ENCODE measurements around the gene RAB11A. TPM values are rescaled to one million over a fixed set of nuclear protein-coding genes. Genes with fewer than 3 reads are reported as not detected.

Gene RAB11A
- total and polyA plus RNA-seq, 2 donors (not counting 3 experiments of a cell fraction or from before 2014, with no cell fraction given): 239 to 250 TPM

DNA sequence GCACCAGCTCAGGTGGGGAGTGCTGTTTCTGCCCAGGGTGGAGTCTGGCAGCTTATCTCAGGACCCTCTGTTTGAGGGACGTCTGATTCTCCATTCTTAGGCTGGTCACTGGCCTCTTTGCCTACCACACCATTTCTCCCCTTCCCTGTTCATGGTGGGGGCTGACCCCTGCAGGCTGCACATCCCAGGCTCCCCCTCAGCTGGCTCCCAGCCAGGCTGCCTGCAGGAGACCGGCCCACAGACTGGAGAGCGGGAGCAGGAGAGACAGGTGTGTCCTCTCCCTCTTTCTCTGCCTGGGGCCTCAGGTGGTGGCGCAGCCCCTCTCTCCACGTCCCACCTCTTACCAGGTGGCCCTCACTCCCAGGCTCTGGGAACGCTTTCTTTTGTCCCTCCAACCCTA, 60.8 kb downstream of the RAB11A start:
- BruUV-seq (replicated peaks): no TSS peak
- dilution Hi-C loops (cut with MboI; ENCODE audit: extremely low pct_ligation_motif_present, low sequenced_read_pairs): no loop called here

DNA sequence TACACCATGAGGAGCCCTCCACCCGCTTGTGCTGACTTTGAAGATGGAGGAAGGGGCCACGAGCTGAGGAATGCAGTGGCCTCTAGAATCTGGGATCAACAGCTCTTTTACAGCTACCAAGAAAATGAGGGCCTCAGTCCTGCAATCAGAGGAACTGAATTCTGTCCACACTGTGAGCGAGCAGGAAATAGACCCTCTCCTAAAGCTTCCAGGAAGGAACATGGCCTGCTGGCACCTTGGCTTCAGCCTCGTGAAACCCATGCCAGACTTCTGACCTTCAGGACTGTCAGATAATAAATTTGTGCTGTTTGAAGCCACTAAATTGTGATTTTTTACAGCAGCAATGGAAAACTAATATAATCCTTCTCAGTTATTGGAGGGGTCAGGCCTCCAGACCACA, 61.9 kb downstream of the RAB11A start:
- Histone ChIP-seq H3K27ac (ENCODE audit: insufficient read depth, low read depth, low read length) (no peak overlapping the region), H3K4me1 (ENCODE audit: control insufficient read depth, extremely low read depth, insufficient read depth, low read length) (no peaks in the 10 kb centered on the region), H3K9me3 (replicated peaks; ENCODE audit: control insufficient read depth, insufficient read depth, low read length) (no peaks in the 10 kb centered on the region), H3K4me2 (ENCODE audit: insufficient read depth, low read length) (no peak overlapping the region), H3K9me1 (replicated peaks; ENCODE audit: control insufficient read depth, extremely low read depth, insufficient read depth, low read length) (no peaks in the 10 kb centered on the region), H3K27me3 (ENCODE audit: control insufficient read depth in 2 of 2, insufficient read depth in 2 of 2, low read length in 2 of 2) (no peaks in the 10 kb centered on the region), H3K36me3 (ENCODE audit: control insufficient read depth in 2 of 2, extremely low read depth in 1 of 2, insufficient read depth in 2 of 2, low read length in 2 of 2) (no peaks in the 10 kb centered on the region), H2AFZ (ENCODE audit: low read depth, low read length) (no peak overlapping the region), H3K79me2 (ENCODE audit: control insufficient read depth, insufficient read depth, low read length) (no peaks in the 10 kb centered on the region), H3K4me3 (replicated peaks in 1 of 3; ENCODE audit: insufficient read depth in 1 of 3, low read depth in 1 of 3, low read length in 3 of 3) (no peak overlapping the region), H3K9ac (replicated peaks; ENCODE audit: extremely low read depth, insufficient read depth, low read length) (no peak overlapping the region), H4K20me1 (replicated peaks; ENCODE audit: control insufficient read depth, extremely low read depth, insufficient read depth, low read length) (no peaks in the 10 kb centered on the region)
- intact Hi-C loops (cut with micrococcal nuclease): no loop called here
- POLR2A ChIA-PET: no interaction called here
- TF ChIP-seq POLR2A (IDR thresholded peaks at IDR 0.05; ENCODE audit: low read depth, low read length) (no peak), EZH2 (IDR thresholded peaks at IDR 0.05; ENCODE audit: borderline replicate concordance, low read depth, low read length, severe bottlenecking) (no peak), JUN (IDR thresholded peaks at IDR 0.05; ENCODE audit: borderline replicate concordance, insufficient read depth, insufficient read length, low read depth) (no peak), POLR2AphosphoS5 (IDR thresholded peaks at IDR 0.05; ENCODE audit: insufficient read depth, low read depth, low read length) (no peak), FOS (IDR thresholded peaks at IDR 0.05; ENCODE audit: borderline replicate concordance, insufficient read depth, low read length) (no peak), MYC (IDR thresholded peaks at IDR 0.05; ENCODE audit: low read depth, low read length) (no peak), GATA2 (IDR thresholded peaks at IDR 0.05; ENCODE audit: insufficient read depth, insufficient read length, low read depth, low read length) (no peak)
- TF ChIP-seq, protein P1, sequence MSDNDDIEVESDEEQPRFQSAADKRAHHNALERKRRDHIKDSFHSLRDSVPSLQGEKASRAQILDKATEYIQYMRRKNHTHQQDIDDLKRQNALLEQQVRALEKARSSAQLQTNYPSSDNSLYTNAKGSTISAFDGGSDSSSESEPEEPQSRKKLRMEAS (IDR thresholded peaks at IDR 0.05; ENCODE audit: insufficient read depth, insufficient read length): no peak
- TF ChIP-seq, protein P2, sequence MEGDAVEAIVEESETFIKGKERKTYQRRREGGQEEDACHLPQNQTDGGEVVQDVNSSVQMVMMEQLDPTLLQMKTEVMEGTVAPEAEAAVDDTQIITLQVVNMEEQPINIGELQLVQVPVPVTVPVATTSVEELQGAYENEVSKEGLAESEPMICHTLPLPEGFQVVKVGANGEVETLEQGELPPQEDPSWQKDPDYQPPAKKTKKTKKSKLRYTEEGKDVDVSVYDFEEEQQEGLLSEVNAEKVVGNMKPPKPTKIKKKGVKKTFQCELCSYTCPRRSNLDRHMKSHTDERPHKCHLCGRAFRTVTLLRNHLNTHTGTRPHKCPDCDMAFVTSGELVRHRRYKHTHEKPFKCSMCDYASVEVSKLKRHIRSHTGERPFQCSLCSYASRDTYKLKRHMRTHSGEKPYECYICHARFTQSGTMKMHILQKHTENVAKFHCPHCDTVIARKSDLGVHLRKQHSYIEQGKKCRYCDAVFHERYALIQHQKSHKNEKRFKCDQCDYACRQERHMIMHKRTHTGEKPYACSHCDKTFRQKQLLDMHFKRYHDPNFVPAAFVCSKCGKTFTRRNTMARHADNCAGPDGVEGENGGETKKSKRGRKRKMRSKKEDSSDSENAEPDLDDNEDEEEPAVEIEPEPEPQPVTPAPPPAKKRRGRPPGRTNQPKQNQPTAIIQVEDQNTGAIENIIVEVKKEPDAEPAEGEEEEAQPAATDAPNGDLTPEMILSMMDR (IDR thresholded peaks at IDR 0.05; ENCODE audit: extremely low read depth in 1 of 2, insufficient read depth in 1 of 2, low read depth in 1 of 2, low read length in 2 of 2): no peak
- DNase-seq (ENCODE audit: low read depth, low spot score) (no peak), FAIRE-seq (no peak)
- CTCF ChIA-PET: interaction anchor here (1.1 to 1.2 kb wide), 2 partner anchors 9 to 10 kb away, joined by 3 to 4 read pairs; no protein-coding TSS in a partner anchor
- BruUV-seq (replicated peaks): no TSS peak
- dilution Hi-C loops (cut with MboI; ENCODE audit: extremely low pct_ligation_motif_present, low sequenced_read_pairs): no loop called here

More for the DNA sequence above, 60.8 kb downstream of the RAB11A start:
- Histone ChIP-seq H2AFZ (ENCODE audit: low read depth, low read length) (no peak overlapping the region), H3K4me1 (ENCODE audit: control insufficient read depth, extremely low read depth, insufficient read depth, low read length) (no peaks in the 10 kb centered on the region), H3K9me3 (replicated peaks; ENCODE audit: control insufficient read depth, insufficient read depth, low read length) (no peaks in the 10 kb centered on the region), H4K20me1 (replicated peaks; ENCODE audit: control insufficient read depth, extremely low read depth, insufficient read depth, low read length) (no peaks in the 10 kb centered on the region), H3K4me2 (ENCODE audit: insufficient read depth, low read length) (no peak overlapping the region), H3K79me2 (ENCODE audit: control insufficient read depth, insufficient read depth, low read length) (no peaks in the 10 kb centered on the region), H3K4me3 (replicated peaks in 1 of 3; ENCODE audit: insufficient read depth in 1 of 3, low read depth in 1 of 3, low read length in 3 of 3) (no peak overlapping the region), H3K27ac (ENCODE audit: insufficient read depth, low read depth, low read length) (no peak overlapping the region), H3K36me3 (ENCODE audit: control insufficient read depth in 2 of 2, extremely low read depth in 1 of 2, insufficient read depth in 2 of 2, low read length in 2 of 2) (no peaks in the 10 kb centered on the region), H3K9me1 (replicated peaks; ENCODE audit: control insufficient read depth, extremely low read depth, insufficient read depth, low read length) (no peaks in the 10 kb centered on the region), H3K9ac (replicated peaks; ENCODE audit: extremely low read depth, insufficient read depth, low read length) (no peak overlapping the region), H3K27me3 (ENCODE audit: control insufficient read depth in 2 of 2, insufficient read depth in 2 of 2, low read length in 2 of 2) (no peaks in the 10 kb centered on the region)
- ChIA-PET CTCF (interaction anchor here (1.0 kb wide), 1 partner anchor 8 kb away, joined by 3 read pairs; no protein-coding TSS in a partner anchor), POLR2A (no interaction called here)
- intact Hi-C loops (cut with micrococcal nuclease): no loop called here
- TF ChIP-seq FOS (IDR thresholded peaks at IDR 0.05; ENCODE audit: borderline replicate concordance, insufficient read depth, low read length) (no peak), POLR2A (IDR thresholded peaks at IDR 0.05; ENCODE audit: low read depth, low read length) (no peak), MYC (IDR thresholded peaks at IDR 0.05; ENCODE audit: low read depth, low read length) (no peak)
- TF ChIP-seq, protein P1 (IDR thresholded peaks at IDR 0.05; ENCODE audit: insufficient read depth, insufficient read length): no peak
- FAIRE-seq (no peak), DNase-seq (ENCODE audit: low read depth, low spot score) (no peak)

Measured in endothelial cell of umbilical vein (primary cell).